ENCODE results near the gene HLCS. TPM values are rescaled to one million over a fixed set of nuclear protein-coding genes. Genes with fewer than 3 reads are reported as not detected.
A peak's percentile ranks its signal among the peaks of the same experiment; 100 is the strongest.

Gene HLCS
- total and polyA plus RNA-seq, 2 of the 8 experiments (the other 6 are each of a cell fraction or from before 2014, with no cell fraction given) = 4.7 to 12.2 TPM

GRCh38 chr21:36989699-36990507 lies 23.4 kb upstream of the HLCS start (continued):
- TF ChIP-seq CTCF (IDR thresholded peaks at IDR 0.05; ENCODE audit: control extremely low read depth in 1 of 3, insufficient read depth in 1 of 3, low read depth in 1 of 3, low read length in 3 of 3) = peak; percentile 80 to 93 (median 82)
- no peak for TF ChIP-seq CHD1 (IDR thresholded peaks at IDR 0.05; ENCODE audit: low read depth, low read length)
- TF ChIP-seq RNF2 (IDR thresholded peaks at IDR 0.05; ENCODE audit: borderline replicate concordance, low read depth, low read length, missing control alignments, poor library complexity, severe bottlenecking) = peak; percentile 57
- no peak for TF ChIP-seq SAP30 (IDR thresholded peaks at IDR 0.05; ENCODE audit: insufficient read depth, insufficient replicate concordance, low read length)
- peak; percentile 29 to 53; a peak in 3 of 4 replicates for TF ChIP-seq RAD21 (IDR thresholded peaks at IDR 0.05 in 1 of 2, conservative IDR thresholded peaks at IDR 0.05 in 1 of 2; ENCODE audit: low read depth in 2 of 2, low read length in 2 of 2)
- peak; percentile 89 for TF ChIP-seq EGR1 (IDR thresholded peaks at IDR 0.05; ENCODE audit: borderline replicate concordance, low read depth, low read length)
- TF ChIP-seq SP1 (IDR thresholded peaks at IDR 0.05; ENCODE audit: low read depth, low read length) = no peak
- 0 out of 2 replicates have a peak, but pooled peaks have one; percentile 31 for TF ChIP-seq KDM1A (IDR thresholded peaks at IDR 0.05; ENCODE audit: borderline replicate concordance, low read length)
- TF ChIP-seq, protein P1, sequence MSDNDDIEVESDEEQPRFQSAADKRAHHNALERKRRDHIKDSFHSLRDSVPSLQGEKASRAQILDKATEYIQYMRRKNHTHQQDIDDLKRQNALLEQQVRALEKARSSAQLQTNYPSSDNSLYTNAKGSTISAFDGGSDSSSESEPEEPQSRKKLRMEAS (IDR thresholded peaks at IDR 0.05) = peak; percentile 74
- no peak for TF ChIP-seq BCL11A (IDR thresholded peaks at IDR 0.05; ENCODE audit: low read depth in 2 of 2, low read length in 2 of 2)
- peak; percentile 15; the same call in 1 of the 2 replicates for TF ChIP-seq GTF2F1 (IDR thresholded peaks at IDR 0.05; ENCODE audit: borderline replicate concordance, low read depth, low read length)
- TF ChIP-seq KDM4A (IDR thresholded peaks at IDR 0.05; ENCODE audit: low read depth, low read length, severe bottlenecking) = peak; percentile 83
- TF ChIP-seq YY1 (IDR thresholded peaks at IDR 0.05; ENCODE audit: low read depth, low read length) = peak; percentile 60; the same call in 1 of the 2 replicates
- no peak for TF ChIP-seq RXRA (IDR thresholded peaks at IDR 0.05; ENCODE audit: insufficient read depth, low read depth, low read length)
- TF ChIP-seq, protein P2, sequence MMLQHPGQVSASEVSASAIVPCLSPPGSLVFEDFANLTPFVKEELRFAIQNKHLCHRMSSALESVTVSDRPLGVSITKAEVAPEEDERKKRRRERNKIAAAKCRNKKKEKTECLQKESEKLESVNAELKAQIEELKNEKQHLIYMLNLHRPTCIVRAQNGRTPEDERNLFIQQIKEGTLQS (IDR thresholded peaks at IDR 0.05; ENCODE audit: insufficient read depth, low read depth, low read length) = no peak; the same call in 1 of the 2 replicates
- TF ChIP-seq CEBPB (IDR thresholded peaks at IDR 0.05; ENCODE audit: low read depth, low read length) = peak; percentile 4; the same call in 1 of the 2 replicates
- peak; percentile 79 for TF ChIP-seq ASH2L (IDR thresholded peaks at IDR 0.05; ENCODE audit: low read length)
- peak; percentile 61 for TF ChIP-seq NRF1 (IDR thresholded peaks at IDR 0.05; ENCODE audit: low read depth, low read length)
- TF ChIP-seq CREB1 (IDR thresholded peaks at IDR 0.05) = 0 out of 2 replicates have a peak, but pooled peaks have one; percentile 3

Measured in H1 (cell line).